Subcutaneous abdominal adipose tissue (tissue), 5 donors: Measurements from ENCODE around the gene FHAD1.

Experiments used
- H3K27ac ChIP-seq: one replicate; pipeline ENCODE4 v1.7.0; 2013; ENCODE audit warnings: low read depth, mild to moderate bottlenecking, inconsistent platforms, low read length, moderate library complexity
- H3K27me3 ChIP-seq, 5 donors: one replicate each; pipeline ENCODE4 v1.7.0; 2013; ENCODE audit warnings: low read length in 5 of 5, inconsistent platforms in 1 of 5; ENCODE audit not compliant: control insufficient read depth in 5 of 5, insufficient read depth in 4 of 5
- H3K36me3 ChIP-seq, 5 donors: one replicate each; pipeline ENCODE4 v1.7.0; 2013; ENCODE audit warnings: low read length in 5 of 5; ENCODE audit not compliant: control insufficient read depth in 5 of 5, insufficient read depth in 5 of 5
- H3K4me1 ChIP-seq, 5 donors: one replicate each; pipeline ENCODE4 v1.7.0; 2013; ENCODE audit warnings: low read length in 5 of 5, mild to moderate bottlenecking in 3 of 5, moderate library complexity in 1 of 5; ENCODE audit not compliant: control insufficient read depth in 5 of 5, insufficient read depth in 5 of 5
- H3K4me3 ChIP-seq, 5 donors: one replicate each; pipeline ENCODE4 v1.7.0; 2013; ENCODE audit warnings: low read length in 5 of 5, low read depth in 1 of 5
- H3K9ac ChIP-seq, 5 donors: one replicate each; pipeline ENCODE4 v1.7.0; 2013; ENCODE audit warnings: low read length in 5 of 5, mild to moderate bottlenecking in 4 of 5, moderate library complexity in 3 of 5
- H3K9me3 ChIP-seq, 5 donors: one replicate each; pipeline ENCODE4 v1.7.0; 2013; ENCODE audit warnings: low read length in 5 of 5; ENCODE audit not compliant: control insufficient read depth in 5 of 5
- donor health status: healthy.
- donor health status: healthy.
- donor health status: healthy.
- donor health status: healthy.
- donor health status: healthy.

Gene FHAD1

DNA sequence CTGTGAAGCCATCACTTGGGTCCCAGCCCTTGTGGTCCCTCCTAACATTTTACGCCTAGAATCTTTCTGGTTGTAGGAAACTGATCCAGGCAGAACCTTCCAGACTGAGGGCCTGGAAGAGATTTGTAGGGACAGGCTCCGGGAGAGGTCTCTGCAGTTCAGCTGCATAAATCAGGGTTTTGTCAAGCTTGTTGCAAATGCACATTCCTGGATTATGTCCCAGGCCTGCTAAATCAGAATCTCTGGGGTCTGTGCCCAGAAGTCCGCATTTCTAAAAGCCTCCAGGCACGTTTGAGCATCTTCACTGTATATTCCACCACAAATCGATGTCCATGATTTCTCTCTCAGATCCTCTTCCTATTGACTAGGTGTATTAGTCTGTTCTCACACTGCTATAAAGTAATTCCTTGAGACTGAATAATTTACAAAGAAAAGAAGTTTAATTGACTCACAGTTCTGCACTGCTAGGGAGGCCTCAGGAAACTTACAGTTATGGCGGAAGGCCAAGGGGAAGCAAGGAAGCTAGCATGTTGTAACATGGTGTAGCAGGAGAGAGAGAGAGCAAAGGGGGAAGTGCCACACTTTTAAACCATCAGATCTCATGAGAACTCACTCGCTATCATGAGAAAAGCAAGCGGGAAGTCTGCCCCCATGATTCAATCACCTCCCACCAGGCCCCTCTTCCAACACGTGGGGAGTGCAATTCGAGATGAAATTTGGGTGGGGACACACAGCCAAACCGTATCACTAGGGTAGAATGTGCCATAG lies 1.2 kb upstream of the FHAD1 start:
- H3K9me3 ChIP-seq: no peaks in the 10 kb centered on the region
- no peak overlapping the region for H3K9ac ChIP-seq
- H3K36me3 ChIP-seq: no peaks in the 10 kb centered on the region
- no peak overlapping the region for H3K4me3 ChIP-seq
- no peak overlapping the region for H3K27ac ChIP-seq
- peaks cover 0 to 22% (median 15%) of the 10 kb centered on the region in 5 donors for H3K4me1 ChIP-seq
- peaks cover 2 to 23% (median 14%) of the 10 kb centered on the region in 5 donors for H3K27me3 ChIP-seq

- Histone ChIP-seq H3K4me3 (no peak overlapping the region), H3K36me3 (no peaks in the 10 kb centered on the region), H3K27me3 (peaks cover 2 to 26% (median 18%) of the 10 kb centered on the region in 5 donors), H3K9me3 (no peaks in the 10 kb centered on the region), H3K27ac (no peak overlapping the region), H3K4me1 (peaks cover 0 to 22% (median 17%) of the 10 kb centered on the region in 5 donors), H3K9ac (no peak overlapping the region)
Observed at GRCh38 chr1:15248216-15248615, 1.2 kb downstream of the FHAD1 start.

- Histone ChIP-seq H3K36me3 (no peaks in the 10 kb centered on the region), H3K4me1 (peaks cover 0 to 26% (median 17%) of the 10 kb centered on the region in 5 donors), H3K27me3 (peaks cover 2 to 26% (median 18%) of the 10 kb centered on the region in 5 donors), H3K27ac (no peak overlapping the region), H3K9ac (no peak overlapping the region), H3K9me3 (no peaks in the 10 kb centered on the region), H3K4me3 (no peak overlapping the region)
Observed at GRCh38 chr1:15249081-15249480, 2.1 kb downstream of the FHAD1 start.

- Histone ChIP-seq H3K36me3 (no peaks in the 10 kb centered on the region), H3K9me3 (no peaks in the 10 kb centered on the region), H3K9ac (no peak overlapping the region), H3K27ac (no peak overlapping the region), H3K27me3 (peaks cover 2 to 26% (median 19%) of the 10 kb centered on the region in 5 donors), H3K4me1 (peaks cover 0 to 17% (median 6%) of the 10 kb centered on the region in 5 donors), H3K4me3 (no peak overlapping the region)
Observed at GRCh38 chr1:15251857-15252835, 5.1 kb downstream of the FHAD1 start.

DNA sequence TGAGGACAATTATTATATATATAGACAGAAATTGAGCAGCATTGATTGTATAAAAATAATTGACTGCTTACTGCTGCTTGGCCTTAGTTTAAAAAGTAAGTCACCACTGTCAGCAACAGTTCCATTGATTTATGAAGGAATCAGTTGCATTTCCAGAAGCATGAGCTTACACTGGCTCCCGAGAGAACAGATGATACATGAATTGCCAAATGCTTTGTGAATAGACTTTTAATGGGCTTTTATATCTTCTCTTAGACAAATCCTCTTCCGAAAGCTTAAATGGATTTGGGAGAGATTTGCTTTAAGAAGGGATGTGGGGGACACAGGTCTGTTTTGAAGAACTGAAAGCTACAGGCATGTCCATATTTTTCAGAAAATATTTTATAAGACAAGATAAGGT lies 7.5 kb downstream of the FHAD1 start:
- Histone ChIP-seq H3K27me3 (peaks cover 0 to 14% (median 9%) of the 10 kb centered on the region in 5 donors), H3K4me1 (peaks cover 0 to 16% (median 4%) of the 10 kb centered on the region in 5 donors), H3K9ac (no peak overlapping the region), H3K36me3 (no peaks in the 10 kb centered on the region), H3K4me3 (no peak overlapping the region), H3K27ac (no peak overlapping the region), H3K9me3 (no peaks in the 10 kb centered on the region)

DNA sequence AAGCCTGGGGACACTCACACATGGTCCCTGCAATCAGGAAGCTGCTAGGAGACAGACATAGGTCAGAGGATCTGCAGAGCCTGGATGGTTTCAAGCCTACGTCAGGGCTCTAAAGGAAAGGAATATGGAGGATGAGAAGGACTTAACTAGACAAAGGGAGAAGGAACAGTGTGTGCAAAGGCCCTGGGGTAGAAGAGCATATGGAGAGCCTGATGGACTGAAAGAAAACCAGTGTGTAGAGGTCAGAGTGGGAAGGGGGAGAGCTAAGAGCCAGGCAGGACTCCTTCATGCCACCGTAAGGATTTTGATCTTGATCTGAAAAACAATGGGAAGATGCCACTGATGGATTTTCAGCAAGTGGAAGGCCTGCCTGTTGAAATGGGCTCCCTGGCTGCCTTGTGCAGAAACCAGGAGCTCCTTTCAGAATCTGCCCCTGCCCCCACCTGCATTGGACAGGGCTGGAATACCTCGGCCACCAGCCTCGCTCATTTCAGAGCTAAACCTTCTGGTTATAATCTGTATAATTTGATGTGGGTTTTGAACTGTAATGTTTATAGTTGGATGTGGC lies 8.6 kb downstream of the FHAD1 start:
- no peaks in the 10 kb centered on the region for H3K36me3 ChIP-seq
- H3K27ac ChIP-seq: no peak overlapping the region
- peaks cover 0 to 17% (median 9%) of the 10 kb centered on the region in 5 donors for H3K27me3 ChIP-seq
- H3K9ac ChIP-seq: no peak overlapping the region
- no peaks in the 10 kb centered on the region for H3K9me3 ChIP-seq
- H3K4me3 ChIP-seq: no peak overlapping the region
- peaks cover 3 to 23% (median 9%) of the 10 kb centered on the region in 5 donors for H3K4me1 ChIP-seq

DNA sequence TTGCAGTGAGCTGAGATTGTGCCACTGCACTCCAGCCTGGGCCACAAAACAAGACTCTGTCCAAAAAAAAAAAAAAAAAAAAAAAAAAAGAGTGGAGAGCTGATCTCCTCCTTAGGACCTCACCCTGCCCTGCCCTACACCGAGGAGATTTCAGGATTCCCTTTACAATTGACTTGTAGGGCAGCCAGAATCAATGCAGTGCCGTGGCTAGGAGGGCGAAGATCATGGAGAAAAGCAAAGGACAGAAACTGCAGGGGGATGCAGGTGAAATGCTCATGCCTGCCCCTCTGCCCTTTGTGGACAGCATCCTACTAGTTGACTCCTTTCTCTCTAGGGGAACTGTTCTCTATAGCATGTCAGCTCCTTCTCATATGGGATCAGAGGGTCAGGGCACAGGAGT lies 9.6 kb downstream of the FHAD1 start:
- H3K36me3 ChIP-seq: no peaks in the 10 kb centered on the region

GRCh38 chr1:15257309-15257708 lies 10.3 kb downstream of the FHAD1 start:
- Histone ChIP-seq H3K27ac (no peak overlapping the region), H3K4me1 (peaks cover 4 to 39% (median 13%) of the 10 kb centered on the region in 5 donors), H3K27me3 (peaks cover 2 to 18% (median 13%) of the 10 kb centered on the region in 5 donors), H3K36me3 (no peaks in the 10 kb centered on the region), H3K9me3 (no peaks in the 10 kb centered on the region), H3K9ac (no peak overlapping the region), H3K4me3 (no peak overlapping the region)

More for the DNA sequence above, 9.6 kb downstream of the FHAD1 start:
- Histone ChIP-seq H3K4me1 (peaks cover 4 to 32% (median 9%) of the 10 kb centered on the region in 5 donors), H3K27me3 (peaks cover 3 to 19% (median 7%) of the 10 kb centered on the region in 5 donors), H3K9ac (no peak overlapping the region), H3K4me3 (no peak overlapping the region), H3K27ac (no peak overlapping the region), H3K9me3 (no peaks in the 10 kb centered on the region)

GRCh38 chr1:15258833-15259621 lies 12.0 kb downstream of the FHAD1 start:
- H3K4me1 ChIP-seq: peaks cover 4 to 42% (median 13%) of the 10 kb centered on the region in 5 donors
- H3K9me3 ChIP-seq: no peaks in the 10 kb centered on the region
- no peak overlapping the region for H3K9ac ChIP-seq
- H3K27ac ChIP-seq: no peak overlapping the region
- no peak overlapping the region for H3K4me3 ChIP-seq
- peaks cover 2 to 16% (median 14%) of the 10 kb centered on the region in 5 donors for H3K27me3 ChIP-seq
- no peaks in the 10 kb centered on the region for H3K36me3 ChIP-seq
